ENCODE results near the gene DTNBP1. TPM values are rescaled to one million over a fixed set of nuclear protein-coding genes. Genes with fewer than 3 reads are reported as not detected.

Gene DTNBP1
- total RNA-seq, 1 donor from 2014 or later: 15.1 TPM

DNA sequence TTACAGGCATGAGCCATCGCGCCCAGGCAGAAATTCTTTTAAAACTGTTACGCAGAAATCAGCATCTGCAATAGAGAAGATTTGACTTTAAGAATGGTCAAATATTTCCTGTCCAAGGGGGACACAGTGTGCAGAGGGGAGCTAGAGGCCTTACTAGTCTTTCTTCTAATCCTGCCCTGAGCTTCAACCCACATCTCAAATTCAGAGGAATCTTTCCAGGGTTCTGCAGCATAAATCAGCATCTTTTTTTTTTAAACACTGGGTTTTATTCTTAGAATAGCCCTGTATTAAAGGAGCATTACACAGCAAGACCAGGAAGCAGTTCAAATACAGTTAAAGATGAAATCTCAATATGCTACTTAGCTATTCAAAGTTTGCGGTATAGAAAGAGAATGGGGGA is 81.1 kb downstream of the DTNBP1 start:
- peaks cover 8% of the 10 kb centered on the region for H3K36me3 Mint-ChIP-seq (ENCODE audit: low read depth)
- peaks cover 5% of the 10 kb centered on the region for H3K4me1 Mint-ChIP-seq
- no peaks in the 10 kb centered on the region for H3K27me3 Mint-ChIP-seq
- peaks cover 4% of the 10 kb centered on the region for H3K9me3 Mint-ChIP-seq
- DNase-seq: no peak
- H3K4me3 Mint-ChIP-seq: no peak overlapping the region
- intact Hi-C loops (cut with micrococcal nuclease): no loop called here
- no peak overlapping the region for H3K27ac Mint-ChIP-seq

- no peaks in the 10 kb centered on the region for H3K27me3 Mint-ChIP-seq
- no peak overlapping the region for H3K4me3 Mint-ChIP-seq
- no peak overlapping the region for H3K27ac Mint-ChIP-seq
- H3K4me1 Mint-ChIP-seq: no peaks in the 10 kb centered on the region
- H3K36me3 Mint-ChIP-seq (ENCODE audit: low read depth): peaks cover 8% of the 10 kb centered on the region
- no peak for DNase-seq
- peaks cover 4% of the 10 kb centered on the region for H3K9me3 Mint-ChIP-seq
- intact Hi-C loops (cut with micrococcal nuclease): no loop called here
Observed at GRCh38 chr6:15580326-15580725, 82.5 kb downstream of the DTNBP1 start.

- no peak for DNase-seq
- Mint-ChIP-seq H3K27me3 (no peaks in the 10 kb centered on the region), H3K4me3 (no peak overlapping the region), H3K4me1 (no peaks in the 10 kb centered on the region), H3K27ac (no peak overlapping the region), H3K36me3 (ENCODE audit: low read depth) (peaks cover 8% of the 10 kb centered on the region), H3K9me3 (peaks cover 4% of the 10 kb centered on the region)
- intact Hi-C loops (cut with micrococcal nuclease): no loop called here
Observed at GRCh38 chr6:15578716-15579391, 84.0 kb downstream of the DTNBP1 start.

- Mint-ChIP-seq H3K36me3 (ENCODE audit: low read depth) (peaks cover 8% of the 10 kb centered on the region), H3K4me1 (no peaks in the 10 kb centered on the region), H3K27me3 (no peaks in the 10 kb centered on the region), H3K9me3 (peaks cover 4% of the 10 kb centered on the region), H3K27ac (no peak overlapping the region), H3K4me3 (no peak overlapping the region)
- intact Hi-C loops (cut with micrococcal nuclease): no loop called here
- DNase-seq: peak; percentile 37
Observed at GRCh38 chr6:15577550-15578171, 85.2 kb downstream of the DTNBP1 start.

GRCh38 chr6:15577106-15577505 is 85.7 kb downstream of the DTNBP1 start:
- intact Hi-C loops (cut with micrococcal nuclease): no loop called here

GRCh38 chr6:15575357-15576033 is 87.3 kb downstream of the DTNBP1 start:
- intact Hi-C loops (cut with micrococcal nuclease): no loop called here
- no peak overlapping the region for H3K4me3 Mint-ChIP-seq
- H3K27me3 Mint-ChIP-seq: no peaks in the 10 kb centered on the region
- peaks cover 7% of the 10 kb centered on the region for H3K36me3 Mint-ChIP-seq (ENCODE audit: low read depth)
- H3K27ac Mint-ChIP-seq: no peak overlapping the region
- no peaks in the 10 kb centered on the region for H3K4me1 Mint-ChIP-seq
- H3K9me3 Mint-ChIP-seq: peaks cover 4% of the 10 kb centered on the region
- peak; percentile 41 for DNase-seq

More at GRCh38 chr6:15577106-15577505, 85.7 kb downstream of the DTNBP1 start:
- Mint-ChIP-seq H3K27ac (no peak overlapping the region), H3K36me3 (ENCODE audit: low read depth) (peaks cover 8% of the 10 kb centered on the region), H3K4me3 (no peak overlapping the region), H3K4me1 (no peaks in the 10 kb centered on the region), H3K27me3 (no peaks in the 10 kb centered on the region), H3K9me3 (peaks cover 4% of the 10 kb centered on the region)
- DNase-seq: peak; percentile 35

GRCh38 chr6:15574486-15574885 is 88.3 kb downstream of the DTNBP1 start:
- H3K27ac Mint-ChIP-seq: no peak overlapping the region
- H3K4me1 Mint-ChIP-seq: no peaks in the 10 kb centered on the region
- peak; percentile 27 for DNase-seq
- H3K4me3 Mint-ChIP-seq: no peak overlapping the region
- peaks cover 4% of the 10 kb centered on the region for H3K9me3 Mint-ChIP-seq
- H3K36me3 Mint-ChIP-seq (ENCODE audit: low read depth): peaks cover 7% of the 10 kb centered on the region
- intact Hi-C loops (cut with micrococcal nuclease): no loop called here
- H3K27me3 Mint-ChIP-seq: no peaks in the 10 kb centered on the region

- H3K36me3 Mint-ChIP-seq (ENCODE audit: low read depth): peaks cover 4% of the 10 kb centered on the region
- H3K27me3 Mint-ChIP-seq: no peaks in the 10 kb centered on the region
- no peak overlapping the region for H3K27ac Mint-ChIP-seq
- H3K4me3 Mint-ChIP-seq: no peak overlapping the region
- peaks cover 2% of the 10 kb centered on the region for H3K9me3 Mint-ChIP-seq
- DNase-seq: peak; percentile 36
- intact Hi-C loops (cut with micrococcal nuclease): no loop called here
- no peaks in the 10 kb centered on the region for H3K4me1 Mint-ChIP-seq
Observed at GRCh38 chr6:15574023-15574422, 88.8 kb downstream of the DTNBP1 start.

- Mint-ChIP-seq H3K9me3 (no peaks in the 10 kb centered on the region), H3K27me3 (no peaks in the 10 kb centered on the region), H3K36me3 (ENCODE audit: low read depth) (no peaks in the 10 kb centered on the region), H3K4me1 (no peaks in the 10 kb centered on the region), H3K4me3 (no peak overlapping the region), H3K27ac (no peak overlapping the region)
- intact Hi-C loops (cut with micrococcal nuclease): no loop called here
- no peak for DNase-seq
Observed at GRCh38 chr6:15573384-15573783, 89.4 kb downstream of the DTNBP1 start.

DNA sequence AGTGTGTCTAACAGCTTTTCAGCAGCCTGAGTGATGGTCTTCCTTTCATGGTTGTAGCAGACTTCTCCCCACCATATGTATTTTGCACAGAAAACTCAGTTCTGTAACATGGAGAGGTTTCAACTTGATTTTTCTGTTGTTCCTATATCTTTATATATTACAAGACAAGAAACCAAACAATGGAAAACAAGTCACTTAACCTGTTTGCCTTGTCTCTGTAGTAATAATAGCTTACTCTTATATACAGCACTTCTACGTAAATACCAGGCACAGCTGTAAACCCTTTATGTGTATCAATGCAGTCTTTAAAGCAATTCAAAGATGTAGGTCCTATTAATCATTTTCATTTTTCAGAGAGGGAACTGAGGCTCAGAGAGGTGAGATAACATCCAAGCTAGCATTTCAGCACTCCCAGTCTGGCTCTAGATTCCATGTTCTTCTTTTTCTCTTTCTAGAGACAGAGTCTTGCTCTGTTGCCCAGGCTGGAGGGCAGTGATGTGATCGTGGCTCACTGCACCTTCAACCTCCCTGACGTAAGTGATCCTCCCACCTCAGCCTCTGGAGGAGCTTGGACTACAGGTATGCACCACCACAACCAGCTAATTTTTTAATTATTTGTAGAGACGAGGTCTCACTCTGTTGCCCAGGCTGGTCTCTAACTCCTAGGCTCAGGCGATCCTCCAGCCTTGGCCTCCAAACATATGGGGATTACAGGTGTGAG is 90.4 kb downstream of the DTNBP1 start:
- Mint-ChIP-seq H3K4me3 (no peak overlapping the region), H3K9me3 (no peaks in the 10 kb centered on the region), H3K27ac (no peak overlapping the region), H3K4me1 (no peaks in the 10 kb centered on the region), H3K36me3 (ENCODE audit: low read depth) (no peaks in the 10 kb centered on the region), H3K27me3 (no peaks in the 10 kb centered on the region)
- peak; percentile 33 for DNase-seq
- intact Hi-C loops (cut with micrococcal nuclease): no loop called here

DNA sequence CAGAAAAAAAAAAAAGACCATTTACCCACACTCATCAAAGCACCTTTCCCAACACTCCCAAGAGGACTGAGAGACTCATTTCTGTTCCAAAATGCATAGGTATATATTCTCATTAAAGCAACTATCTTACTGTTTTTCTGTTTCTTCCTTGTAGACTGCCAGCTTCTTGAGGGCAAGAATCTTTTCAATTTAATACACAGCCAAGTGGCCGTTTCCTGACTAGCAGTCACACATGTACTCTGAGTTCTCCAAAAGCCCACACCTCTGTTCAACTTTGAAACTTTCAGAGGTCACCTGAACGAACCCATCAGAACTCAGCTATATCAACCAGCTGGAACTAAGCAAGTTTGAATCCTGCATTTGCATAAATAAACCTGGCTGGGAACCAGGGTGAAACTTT is 92.7 kb downstream of the DTNBP1 start:
- Mint-ChIP-seq H3K9me3 (no peaks in the 10 kb centered on the region), H3K4me1 (no peaks in the 10 kb centered on the region), H3K27me3 (no peaks in the 10 kb centered on the region), H3K36me3 (ENCODE audit: low read depth) (no peaks in the 10 kb centered on the region), H3K27ac (no peak overlapping the region), H3K4me3 (no peak overlapping the region)
- DNase-seq: no peak
- intact Hi-C loops (cut with micrococcal nuclease): no loop called here

DNA sequence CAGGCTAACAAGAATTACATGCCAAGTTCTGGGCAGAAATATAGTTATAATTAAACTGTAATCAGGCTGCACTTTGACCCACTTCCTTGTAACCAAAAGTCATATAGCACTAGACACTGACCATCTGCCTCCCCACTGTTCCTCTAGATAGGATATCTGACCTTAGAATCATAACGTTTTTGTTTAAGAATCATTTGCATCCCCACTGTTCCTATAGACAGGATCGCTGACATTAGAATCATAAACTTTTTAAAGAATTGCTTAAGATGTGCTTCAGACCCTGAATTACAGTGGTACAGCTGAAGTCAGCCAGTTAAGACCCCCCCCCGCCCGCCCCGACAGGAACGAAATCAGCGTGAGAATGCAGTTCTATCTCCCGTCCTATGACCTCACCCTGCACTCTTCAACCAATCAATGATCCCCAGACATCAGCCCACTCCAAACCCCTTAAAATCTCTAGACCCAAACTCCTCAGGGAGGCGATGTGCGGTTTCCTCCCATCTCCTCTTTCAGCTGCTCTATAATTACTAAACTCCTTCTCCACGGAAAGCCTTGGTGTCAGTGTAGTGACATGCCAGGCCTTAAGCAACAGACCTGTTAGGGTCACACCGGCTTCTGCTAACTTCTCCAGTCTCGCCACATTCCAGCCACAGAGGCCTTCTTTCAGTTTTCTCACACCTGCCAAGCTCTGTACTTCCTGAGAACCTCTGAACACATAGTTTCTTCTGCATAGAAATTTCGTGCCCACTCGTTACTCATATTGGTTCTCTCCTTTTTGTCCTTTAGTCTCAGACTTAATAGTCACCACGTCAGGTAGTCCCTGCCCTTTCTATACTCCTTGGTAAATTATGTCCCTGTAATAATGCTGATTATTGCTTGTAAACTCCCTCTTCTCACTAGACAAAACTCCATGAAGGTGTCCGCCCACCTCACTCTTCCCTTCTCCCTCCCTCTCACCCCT is 93.5 kb downstream of the DTNBP1 start:
- Mint-ChIP-seq H3K9me3 (no peaks in the 10 kb centered on the region), H3K36me3 (ENCODE audit: low read depth) (no peaks in the 10 kb centered on the region), H3K27me3 (no peaks in the 10 kb centered on the region), H3K4me3 (no peak overlapping the region), H3K4me1 (no peaks in the 10 kb centered on the region), H3K27ac (no peak overlapping the region)
- intact Hi-C loops (cut with micrococcal nuclease): no loop called here
- DNase-seq: peak; percentile 18

DNA sequence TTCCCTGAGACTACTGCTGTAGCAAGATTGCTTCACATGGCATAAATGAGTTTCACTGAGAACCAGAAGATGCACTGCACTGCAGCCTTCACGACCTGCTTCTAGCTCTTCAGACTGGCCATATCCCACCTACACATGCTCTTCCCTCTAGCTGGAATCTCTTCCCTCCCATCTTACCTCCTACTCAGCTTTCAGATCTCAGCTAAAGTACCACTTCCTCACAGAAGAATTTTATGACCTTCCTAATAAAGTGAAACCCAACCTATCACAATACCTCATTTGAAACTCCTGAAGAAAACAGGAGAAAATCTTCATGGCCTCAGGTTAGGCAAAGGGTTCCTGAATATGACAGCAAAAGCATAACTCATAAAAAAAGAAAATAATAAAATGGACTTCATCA is 99.9 kb downstream of the DTNBP1 start:
- Mint-ChIP-seq H3K4me3 (no peak overlapping the region), H3K4me1 (no peaks in the 10 kb centered on the region), H3K27ac (no peak overlapping the region), H3K36me3 (ENCODE audit: low read depth) (no peaks in the 10 kb centered on the region), H3K27me3 (no peaks in the 10 kb centered on the region), H3K9me3 (no peaks in the 10 kb centered on the region)
- DNase-seq: peak; percentile 17
- intact Hi-C loops (cut with micrococcal nuclease): no loop called here

Data from activated CD4-positive, alpha-beta T cell treated with anti-CD3 and anti-CD28 coated beads, Interleukin-2, amount 10 ng/mL, durations not matched to agents 24 days and 14 days (primary cell).